Stimulated activated naive B cell treated with anti-CD40 and anti-IgM and Interleukin-4, amounts not matched to agents 10 μg/mL and 1 μg/mL and 100 μg/mL, for 72 hours (primary cell): Measurements from ENCODE around the gene SMC6.

Source experiments
- ATAC-seq, 2 donors: fragments of 150-1000 bp; cut with Tn5 transposase; replicated peaks; 2 replicates each; pipeline ENCODE4 v1.10.0; 2021; ENCODE audit warnings: moderate library complexity in 1 of 2
- DNase-seq: peaks from one replicate; pipeline ENCODE4 v3.0.0; 2021
- H3K27ac Mint-ChIP-seq: one replicate; pipeline ENCODE4 v1.8.0; 2022; ENCODE audit warnings: mild to moderate bottlenecking, mixed read lengths
- H3K27me3 Mint-ChIP-seq, 2 donors: one replicate each; pipeline ENCODE4 v1.8.0; 2022; ENCODE audit warnings: mixed read lengths in 2 of 2
- H3K36me3 Mint-ChIP-seq, 2 donors: one replicate each; pipeline ENCODE4 v1.8.0; 2022; ENCODE audit warnings: mixed read lengths in 2 of 2, mild to moderate bottlenecking in 1 of 2
- H3K4me1 Mint-ChIP-seq, 2 donors: one replicate each; pipeline ENCODE4 v1.8.0; 2022; ENCODE audit warnings: mixed read lengths in 2 of 2, mild to moderate bottlenecking in 1 of 2
- H3K4me3 Mint-ChIP-seq, 2 donors: one replicate each; pipeline ENCODE4 v1.8.0; 2022; ENCODE audit warnings: mild to moderate bottlenecking in 2 of 2, mixed read lengths in 2 of 2, moderate library complexity in 1 of 2
- H3K9me3 Mint-ChIP-seq, 2 donors: one replicate each; pipeline ENCODE4 v1.8.0; 2022; ENCODE audit warnings: mixed read lengths in 2 of 2, mild to moderate bottlenecking in 1 of 2

Gene SMC6

DNA sequence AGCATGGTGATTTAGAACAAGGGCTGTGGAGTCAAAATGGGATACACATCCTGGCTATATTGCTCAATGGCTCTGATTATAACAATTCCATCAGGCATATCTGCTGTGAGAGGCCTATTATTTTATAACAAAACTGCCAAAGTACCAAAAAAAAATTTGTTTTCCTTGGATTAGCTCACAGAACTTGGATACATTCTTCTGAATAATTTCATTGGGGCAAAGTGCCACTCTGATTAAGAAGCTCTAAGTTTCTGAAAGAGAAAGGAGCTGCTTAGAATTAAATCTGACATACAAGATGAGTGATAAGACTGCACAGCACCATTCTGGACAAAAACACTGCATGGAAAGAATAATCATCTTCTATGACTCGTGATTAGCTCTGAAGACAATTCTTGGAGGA lies 85.7 kb downstream of the SMC6 start:
- H3K36me3 Mint-ChIP-seq: peaks cover 26 to 44% of the 10 kb centered on the region in 2 donors
- ATAC-seq: no peak
- H3K4me3 Mint-ChIP-seq: no peak overlapping the region
- no peaks in the 10 kb centered on the region for H3K27me3 Mint-ChIP-seq
- H3K4me1 Mint-ChIP-seq: no peaks in the 10 kb centered on the region
- no peaks in the 10 kb centered on the region for H3K9me3 Mint-ChIP-seq
- no peak overlapping the region for H3K27ac Mint-ChIP-seq
- DNase-seq: no peak

DNA sequence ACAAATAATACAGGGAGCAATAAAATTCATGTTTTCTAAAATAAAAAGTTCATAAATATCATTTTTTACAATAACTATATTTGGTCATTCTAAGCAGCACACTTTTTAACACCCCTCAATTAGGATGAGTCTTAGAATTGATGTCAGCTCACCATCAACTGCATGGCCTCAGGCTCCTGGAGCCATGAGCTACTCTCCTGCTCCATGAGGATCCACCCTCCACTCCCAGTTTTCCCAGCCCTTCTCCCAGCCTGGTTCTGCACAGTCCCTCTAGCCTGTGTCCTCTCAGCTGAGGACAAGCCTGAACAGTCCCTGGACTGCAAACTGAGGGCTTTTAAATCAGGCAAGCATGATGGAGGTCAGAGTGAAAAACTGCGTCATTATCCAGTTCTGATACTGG lies 89.1 kb downstream of the SMC6 start:
- peaks cover 31 to 44% of the 10 kb centered on the region in 2 donors for H3K36me3 Mint-ChIP-seq

DNA sequence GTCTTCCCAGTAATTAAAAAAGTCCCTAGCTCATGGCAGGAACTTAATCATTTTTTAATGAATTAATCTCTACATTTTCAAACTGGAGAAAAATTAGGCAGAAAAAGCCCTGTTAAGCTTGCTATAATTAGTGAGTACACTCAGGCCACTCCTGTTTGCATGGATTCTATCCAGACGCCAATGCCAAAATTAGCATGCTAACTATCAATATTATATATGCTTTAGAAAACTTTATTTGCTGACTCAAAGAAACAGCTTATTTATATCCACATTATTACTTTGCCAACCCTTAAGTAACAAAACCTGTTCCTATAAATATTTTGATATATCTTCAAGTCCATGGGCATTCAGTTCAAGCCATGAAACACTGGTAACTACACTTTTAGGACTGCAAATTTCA lies 90.9 kb downstream of the SMC6 start:
- H3K4me1 Mint-ChIP-seq: no peaks in the 10 kb centered on the region
- no peak overlapping the region for H3K4me3 Mint-ChIP-seq
- peaks cover 22 to 28% of the 10 kb centered on the region in 2 donors for H3K36me3 Mint-ChIP-seq
- DNase-seq: no peak
- H3K27ac Mint-ChIP-seq: no peak overlapping the region
- H3K27me3 Mint-ChIP-seq: no peaks in the 10 kb centered on the region
- H3K9me3 Mint-ChIP-seq: no peaks in the 10 kb centered on the region
- ATAC-seq: no peak

More for the DNA sequence above, 89.1 kb downstream of the SMC6 start:
- no peaks in the 10 kb centered on the region for H3K27me3 Mint-ChIP-seq
- no peaks in the 10 kb centered on the region for H3K9me3 Mint-ChIP-seq
- ATAC-seq (no peak), DNase-seq (no peak)
- H3K27ac Mint-ChIP-seq: no peak overlapping the region
- H3K4me1 Mint-ChIP-seq: no peaks in the 10 kb centered on the region
- no peak overlapping the region for H3K4me3 Mint-ChIP-seq

DNA sequence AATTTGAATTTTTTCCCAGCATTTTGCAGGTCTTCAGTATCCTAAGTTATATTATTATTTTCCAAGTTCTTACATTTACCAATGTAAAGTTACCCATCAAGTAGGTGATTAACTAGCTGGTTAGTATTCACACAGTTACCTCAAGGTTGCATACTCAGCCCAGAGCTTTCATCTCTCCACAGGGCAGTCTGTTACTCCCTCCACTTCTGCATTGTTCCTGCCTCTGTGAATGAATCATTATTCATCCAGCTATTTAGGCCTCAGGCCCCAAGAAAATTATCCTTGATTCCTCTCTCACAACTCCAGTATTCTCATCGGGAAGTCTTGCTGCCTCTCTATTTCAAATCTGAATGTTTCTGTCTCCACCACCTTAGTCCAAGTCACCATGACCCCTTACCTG lies 92.2 kb downstream of the SMC6 start:
- ATAC-seq (no peak), DNase-seq (no peak)
- no peaks in the 10 kb centered on the region for H3K9me3 Mint-ChIP-seq
- no peak overlapping the region for H3K27ac Mint-ChIP-seq
- no peaks in the 10 kb centered on the region for H3K27me3 Mint-ChIP-seq
- H3K4me3 Mint-ChIP-seq: no peak overlapping the region
- H3K4me1 Mint-ChIP-seq: no peaks in the 10 kb centered on the region
- H3K36me3 Mint-ChIP-seq: peaks cover 21 to 30% of the 10 kb centered on the region in 2 donors

DNA sequence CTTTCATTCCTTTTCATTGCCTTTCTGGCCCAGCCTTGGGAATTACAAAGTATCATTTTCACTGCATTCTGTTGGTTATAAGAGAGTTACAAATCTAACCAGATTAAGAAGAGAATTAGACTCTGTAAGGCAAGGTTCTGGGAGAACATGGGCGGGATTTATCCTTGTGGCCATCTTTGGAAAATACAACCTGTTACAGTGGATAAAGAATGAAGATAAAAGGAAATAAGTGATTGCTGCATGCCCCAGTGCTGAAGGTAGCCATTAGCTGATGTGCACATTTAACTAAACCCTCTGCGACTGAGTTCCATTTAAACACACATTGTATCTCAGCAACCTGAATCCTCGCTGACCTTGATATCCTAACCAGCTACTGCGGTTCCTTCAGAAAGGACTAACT lies 93.4 kb downstream of the SMC6 start:
- Mint-ChIP-seq H3K27ac (no peak overlapping the region), H3K36me3 (peaks cover 22 to 25% of the 10 kb centered on the region in 2 donors), H3K9me3 (no peaks in the 10 kb centered on the region), H3K27me3 (no peaks in the 10 kb centered on the region), H3K4me1 (no peaks in the 10 kb centered on the region), H3K4me3 (no peak overlapping the region)
- DNase-seq (no peak), ATAC-seq (no peak)

DNA sequence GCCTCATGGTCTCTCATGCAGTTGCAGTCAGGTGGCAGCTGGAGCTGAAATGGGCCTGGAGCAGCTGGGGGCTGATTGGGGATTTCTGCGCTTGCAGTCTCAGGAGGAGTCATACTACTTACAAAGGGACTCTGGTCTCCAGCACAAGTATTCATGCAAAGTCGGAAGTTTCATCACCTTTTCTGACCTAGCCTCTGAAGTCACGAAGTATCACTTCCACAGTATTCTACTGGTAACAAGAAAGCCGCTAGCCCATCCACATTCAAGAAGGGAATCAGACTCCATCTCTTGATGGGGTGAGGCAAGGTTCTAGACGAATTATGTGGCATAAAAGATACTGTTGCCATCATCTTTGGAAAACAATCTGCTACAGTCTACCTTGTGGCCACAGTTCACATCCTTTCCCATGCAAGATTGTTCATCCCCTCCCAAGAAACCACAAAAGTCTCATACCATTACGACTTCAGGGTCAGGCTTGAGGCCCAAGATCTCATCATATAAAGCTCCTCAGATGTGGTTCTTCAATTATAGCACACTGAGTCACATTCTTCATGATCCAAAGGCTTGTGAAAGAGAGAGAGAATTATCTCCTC lies 95.3 kb downstream of the SMC6 start:
- peaks cover 19 to 22% of the 10 kb centered on the region in 2 donors for H3K36me3 Mint-ChIP-seq
- H3K27ac Mint-ChIP-seq: no peak overlapping the region
- no peaks in the 10 kb centered on the region for H3K4me1 Mint-ChIP-seq
- H3K9me3 Mint-ChIP-seq: no peaks in the 10 kb centered on the region
- DNase-seq (no peak), ATAC-seq (no peak)
- no peak overlapping the region for H3K4me3 Mint-ChIP-seq
- H3K27me3 Mint-ChIP-seq: no peaks in the 10 kb centered on the region

DNA sequence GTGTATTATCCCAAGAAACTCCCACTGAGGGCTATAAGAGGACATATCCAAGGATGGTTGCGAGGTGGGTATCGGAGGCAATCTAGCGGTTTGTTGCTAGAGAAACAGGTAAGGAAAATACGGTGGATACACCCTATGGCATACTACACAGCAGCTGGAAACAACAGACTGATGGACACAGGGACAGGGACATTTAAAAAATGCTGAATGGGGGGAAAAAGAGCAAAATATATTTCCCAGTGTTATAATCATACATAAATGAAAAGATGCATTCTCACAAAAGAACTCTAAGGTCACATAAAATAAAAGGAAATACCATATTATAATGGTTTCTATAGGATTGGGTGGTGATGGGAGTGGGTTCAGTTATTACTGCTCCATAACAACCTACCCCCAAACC lies 95.9 kb downstream of the SMC6 start:
- Mint-ChIP-seq H3K4me1 (no peaks in the 10 kb centered on the region), H3K36me3 (peaks cover 16 to 19% of the 10 kb centered on the region in 2 donors), H3K27ac (no peak overlapping the region), H3K9me3 (no peaks in the 10 kb centered on the region), H3K4me3 (no peak overlapping the region), H3K27me3 (no peaks in the 10 kb centered on the region)
- no peak for ATAC-seq
- DNase-seq: no peak

DNA sequence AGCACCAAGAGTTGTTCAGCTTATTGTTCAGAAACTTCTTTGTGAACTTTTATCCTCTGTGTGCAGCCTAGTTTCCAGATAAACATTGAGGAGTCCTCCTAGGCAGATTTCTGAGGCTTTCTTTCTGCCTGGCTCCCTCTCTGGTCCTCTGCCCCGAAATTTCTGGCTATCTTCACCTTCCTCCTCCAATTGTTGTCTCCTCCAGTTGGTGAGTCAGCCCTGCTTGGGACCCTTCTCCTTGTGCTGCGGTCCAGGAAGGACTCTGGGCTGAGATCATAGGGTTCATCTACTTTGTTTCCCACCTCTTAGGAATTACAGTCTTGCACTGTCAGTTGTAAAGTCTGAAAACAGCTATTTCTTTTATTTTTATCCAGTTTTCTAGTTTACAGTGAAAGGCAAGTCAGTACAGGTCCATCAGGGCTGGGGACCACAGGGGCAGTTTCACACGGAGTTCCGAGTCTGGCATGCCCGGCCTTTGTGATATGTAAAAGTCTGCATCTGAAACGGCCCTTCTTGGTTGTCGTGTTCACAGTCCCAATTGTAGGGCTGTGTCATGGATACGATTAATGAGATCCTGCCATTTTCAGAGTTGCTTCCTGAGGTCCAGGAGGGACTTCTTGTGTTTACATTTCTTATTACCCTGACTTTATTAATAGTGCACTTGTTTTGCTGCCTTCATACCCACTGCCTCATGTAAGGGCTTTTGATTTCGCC lies 100.8 kb downstream of the SMC6 start:
- Mint-ChIP-seq H3K4me1 (peaks cover 7 to 15% of the 10 kb centered on the region in 2 donors), H3K27me3 (no peaks in the 10 kb centered on the region)

DNA sequence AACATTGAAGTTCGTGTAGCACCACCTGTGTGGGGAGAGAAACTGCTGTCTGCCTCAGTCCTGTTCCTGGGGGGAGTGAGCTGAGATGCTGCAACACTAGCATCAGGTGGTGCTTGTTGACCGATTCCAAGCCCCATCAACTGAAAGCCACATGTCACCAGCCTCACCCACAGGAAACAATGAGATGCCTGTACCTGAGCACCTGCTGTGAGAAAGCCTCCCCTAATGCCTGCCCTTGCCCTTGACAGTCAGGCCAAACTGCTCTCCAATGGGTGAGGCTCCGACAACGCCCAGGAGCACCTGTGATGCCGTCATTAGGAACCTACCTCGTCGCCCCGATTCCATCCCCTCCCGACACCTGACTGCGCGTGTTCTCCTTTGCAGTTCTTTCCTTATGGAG lies 104.6 kb downstream of the SMC6 start:
- Mint-ChIP-seq H3K36me3 (peaks cover 5 to 7% of the 10 kb centered on the region in 2 donors), H3K27ac (no peak overlapping the region), H3K4me1 (peaks cover 13 to 27% of the 10 kb centered on the region in 2 donors), H3K4me3 (no peak overlapping the region), H3K9me3 (no peaks in the 10 kb centered on the region), H3K27me3 (no peaks in the 10 kb centered on the region)
- ATAC-seq: no peak
- no peak for DNase-seq

More for the DNA sequence above, 100.8 kb downstream of the SMC6 start:
- Mint-ChIP-seq H3K4me3 (no peak overlapping the region), H3K36me3 (peaks cover 10 to 11% of the 10 kb centered on the region in 2 donors), H3K27ac (no peak overlapping the region), H3K9me3 (no peaks in the 10 kb centered on the region)
- DNase-seq (no peak), ATAC-seq (no peak)

DNA sequence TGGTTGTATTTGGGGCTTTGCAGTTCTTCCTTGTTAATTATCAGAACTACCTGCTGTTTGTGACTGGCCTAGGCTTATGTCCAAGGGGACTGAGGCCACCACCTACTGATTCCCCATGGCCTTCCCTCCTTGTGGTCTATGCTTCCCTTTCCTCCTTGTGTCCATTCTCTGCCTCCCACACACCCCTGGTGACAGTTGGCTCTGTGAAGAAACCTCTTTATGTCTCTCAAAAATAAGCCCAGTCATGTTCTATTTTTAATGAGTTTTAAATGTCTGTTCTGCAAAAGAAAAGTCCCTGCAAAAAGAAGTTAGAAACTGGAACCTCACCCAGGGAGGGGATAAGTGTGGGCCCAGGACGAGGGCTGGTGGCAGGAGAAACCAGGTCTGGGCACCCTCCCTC lies 105.0 kb downstream of the SMC6 start:
- Mint-ChIP-seq H3K9me3 (no peaks in the 10 kb centered on the region), H3K27ac (no peak overlapping the region), H3K4me1 (peaks cover 13 to 27% of the 10 kb centered on the region in 2 donors), H3K36me3 (peaks cover 5 to 7% of the 10 kb centered on the region in 2 donors), H3K4me3 (no peak overlapping the region), H3K27me3 (no peaks in the 10 kb centered on the region)
- no peak for DNase-seq
- no peak for ATAC-seq

DNA sequence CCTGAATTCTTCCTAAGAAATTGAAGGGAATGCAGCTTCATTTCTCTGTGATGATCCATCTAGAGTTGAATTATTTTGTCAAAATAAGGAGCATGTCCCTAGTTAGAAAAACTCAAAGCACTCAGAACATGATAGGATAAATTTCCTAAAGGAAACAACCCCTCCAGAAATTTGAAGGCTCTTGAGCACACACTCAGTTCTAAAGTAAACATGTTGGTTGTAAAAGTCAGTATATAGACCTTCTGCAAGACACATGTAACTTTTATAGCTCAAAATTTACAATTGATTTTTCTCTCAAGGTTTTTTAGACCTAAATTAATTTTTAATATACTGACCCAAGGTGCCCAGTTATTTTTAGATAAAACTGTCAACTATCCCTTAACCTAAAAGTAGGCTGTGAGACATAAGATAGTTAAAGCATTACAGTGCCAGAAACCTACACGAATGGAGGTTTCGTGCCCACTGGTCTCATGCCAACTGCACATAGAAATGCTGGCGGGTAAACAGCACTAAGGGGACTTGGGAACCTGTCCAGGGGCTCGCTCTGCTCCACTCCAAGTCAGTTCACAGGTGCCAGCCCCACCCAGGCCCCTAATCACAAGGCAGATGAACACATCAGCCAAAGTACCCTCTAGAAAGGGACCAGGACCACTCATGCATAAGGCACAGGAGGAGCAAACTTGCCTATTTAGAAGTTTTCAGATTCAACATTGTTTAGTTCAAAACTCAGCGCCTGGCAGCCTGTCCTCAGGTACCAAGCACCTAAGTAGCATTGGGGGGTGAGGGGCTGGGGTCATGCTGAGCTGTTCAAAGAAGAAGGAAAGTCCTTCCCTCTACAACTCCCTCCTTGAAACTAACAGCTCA lies 106.5 kb downstream of the SMC6 start:
- H3K36me3 Mint-ChIP-seq: peaks cover 5 to 11% of the 10 kb centered on the region in 2 donors
- H3K4me1 Mint-ChIP-seq: peaks cover 16 to 33% of the 10 kb centered on the region in 2 donors
- no peak for DNase-seq
- H3K4me3 Mint-ChIP-seq: no peak overlapping the region
- H3K9me3 Mint-ChIP-seq: no peaks in the 10 kb centered on the region
- no peak overlapping the region for H3K27ac Mint-ChIP-seq
- no peaks in the 10 kb centered on the region for H3K27me3 Mint-ChIP-seq
- no peak for ATAC-seq

DNA sequence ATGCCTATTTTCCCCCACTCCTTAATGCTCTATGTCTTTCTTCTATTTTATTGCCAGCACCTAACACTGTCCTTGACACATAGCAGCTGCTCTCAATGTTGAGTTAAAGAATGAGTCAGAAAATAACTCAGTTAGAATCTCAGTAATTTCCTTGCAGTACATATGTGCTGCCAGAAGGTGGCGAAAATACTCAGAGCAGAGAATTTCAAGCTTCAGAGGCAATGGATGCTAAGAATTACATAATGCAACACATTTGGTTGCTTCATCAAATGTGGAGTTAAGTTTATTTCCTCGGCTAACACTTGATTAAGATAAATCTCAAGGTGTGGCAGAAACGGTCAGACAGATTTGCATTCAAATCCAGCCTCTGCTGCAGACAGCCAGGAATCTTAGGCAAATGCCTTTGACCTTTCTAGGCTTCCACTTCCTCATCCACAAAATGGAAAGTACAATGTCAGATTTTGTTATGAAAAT lies 107.5 kb downstream of the SMC6 start:
- Mint-ChIP-seq H3K36me3 (peaks cover 3 to 11% of the 10 kb centered on the region in 2 donors), H3K9me3 (no peaks in the 10 kb centered on the region), H3K4me3 (no peak overlapping the region), H3K4me1 (peaks cover 16 to 31% of the 10 kb centered on the region in 2 donors), H3K27me3 (no peaks in the 10 kb centered on the region), H3K27ac (no peak overlapping the region)
- ATAC-seq: peak; percentile 84 to 92
- peak; percentile 32 for DNase-seq

DNA sequence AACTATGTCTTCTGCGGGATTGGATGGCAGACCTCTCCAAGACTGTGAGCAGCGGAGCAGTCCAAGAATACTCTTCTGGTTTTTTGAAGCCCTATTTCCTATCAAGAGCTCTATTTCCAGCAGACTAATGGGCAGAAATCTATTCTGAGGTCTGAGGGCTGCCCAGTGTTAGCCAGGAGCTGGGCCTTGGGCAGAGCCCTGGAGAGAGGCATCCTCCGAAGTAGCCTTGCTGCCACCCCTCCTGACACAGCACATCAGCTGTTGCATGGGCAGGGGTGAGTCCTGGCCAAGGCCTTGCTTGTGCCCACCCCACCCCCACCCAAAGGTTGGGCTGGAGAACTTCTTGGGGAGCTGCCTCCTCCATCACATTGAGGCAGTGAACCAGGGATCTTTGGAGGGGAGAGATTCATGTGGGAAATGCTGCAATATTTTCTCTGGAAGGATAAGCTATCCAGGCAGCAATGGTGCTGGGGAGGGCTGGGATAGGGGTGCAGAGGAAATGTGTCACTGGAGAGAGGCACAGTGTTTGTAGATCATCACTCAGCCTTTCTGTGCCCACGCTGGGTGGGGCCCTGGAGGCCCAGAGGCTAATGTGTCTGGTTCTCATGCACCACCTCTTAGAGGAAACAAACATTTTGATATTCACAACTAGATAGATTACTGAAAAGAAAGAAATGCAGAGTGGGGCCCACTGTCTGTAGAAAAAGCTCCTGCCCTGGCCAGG lies 108.5 kb downstream of the SMC6 start:
- ATAC-seq (no peak), DNase-seq (no peak)
- H3K36me3 Mint-ChIP-seq: peaks cover 6 to 14% of the 10 kb centered on the region in 2 donors
- H3K27ac Mint-ChIP-seq: no peak overlapping the region
- no peaks in the 10 kb centered on the region for H3K9me3 Mint-ChIP-seq
- peaks cover 15 to 23% of the 10 kb centered on the region in 2 donors for H3K4me1 Mint-ChIP-seq
- H3K4me3 Mint-ChIP-seq: no peak overlapping the region
- H3K27me3 Mint-ChIP-seq: no peaks in the 10 kb centered on the region

DNA sequence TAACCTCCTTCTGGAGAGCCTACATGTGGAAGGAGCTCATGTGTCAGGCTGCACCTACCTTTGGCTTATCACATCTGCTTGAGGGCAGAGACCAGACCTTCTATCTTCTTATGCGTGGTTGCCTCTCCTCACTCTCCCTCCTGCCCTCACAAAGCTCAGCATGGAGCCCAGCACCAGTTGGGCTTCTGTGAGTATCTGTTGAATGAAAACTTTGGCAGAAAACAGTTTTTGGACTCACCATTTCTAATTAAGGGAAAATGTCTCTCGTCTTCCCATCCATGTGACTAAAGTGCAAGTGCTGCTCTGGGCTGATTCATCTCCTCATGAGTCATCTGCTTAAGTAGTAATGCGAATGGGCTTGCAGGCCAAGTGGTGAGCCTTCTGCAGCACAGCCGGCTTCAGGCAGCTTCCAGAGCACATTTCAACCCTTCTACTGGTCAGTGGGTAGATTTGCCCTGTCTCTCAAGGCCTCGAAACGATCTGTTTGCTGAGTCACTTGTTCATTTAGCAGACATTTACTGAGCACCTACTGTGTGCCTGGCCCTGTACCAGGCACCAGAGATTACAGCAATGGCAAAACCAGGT lies 110.5 kb downstream of the SMC6 start:
- H3K4me1 Mint-ChIP-seq: peaks cover 9 to 18% of the 10 kb centered on the region in 2 donors
- H3K36me3 Mint-ChIP-seq: peaks cover 4 to 8% of the 10 kb centered on the region in 2 donors
- H3K9me3 Mint-ChIP-seq: no peaks in the 10 kb centered on the region
- no peaks in the 10 kb centered on the region for H3K27me3 Mint-ChIP-seq
- H3K27ac Mint-ChIP-seq: no peak overlapping the region
- H3K4me3 Mint-ChIP-seq: no peak overlapping the region
- ATAC-seq: no peak
- no peak for DNase-seq
